ENCODE results near the gene TSHR.
A peak's percentile ranks its signal among the peaks of the same experiment; 100 is the strongest.
"Not testable (repeated sequence)": the region's sequence is repeated elsewhere in the genome, so short reads cannot be mapped to it uniquely, and the experiment has no call there.

TSHR gene
- long read RNA-seq, result 0 reads

DNA sequence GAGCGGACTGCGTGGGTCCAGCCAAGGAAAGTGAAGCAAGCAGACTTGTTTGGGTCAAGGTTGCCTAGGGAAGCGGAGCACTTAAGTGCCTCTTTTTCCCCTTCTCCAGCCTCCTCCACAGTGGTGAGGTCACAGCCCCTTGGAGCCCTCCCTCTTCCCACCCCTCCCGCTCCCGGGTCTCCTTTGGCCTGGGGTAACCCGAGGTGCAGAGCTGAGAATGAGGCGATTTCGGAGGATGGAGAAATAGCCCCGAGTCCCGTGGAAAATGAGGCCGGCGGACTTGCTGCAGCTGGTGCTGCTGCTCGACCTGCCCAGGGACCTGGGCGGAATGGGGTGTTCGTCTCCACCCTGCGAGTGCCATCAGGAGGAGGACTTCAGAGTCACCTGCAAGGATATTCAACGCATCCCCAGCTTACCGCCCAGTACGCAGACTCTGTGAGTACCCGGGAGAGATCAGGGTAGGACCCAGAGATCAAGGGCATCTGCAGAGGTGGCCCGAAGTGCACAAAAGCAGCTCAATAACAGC, at the start of gene TSHR:
Gene TSHR, plus strand, starts transcription at position 206 of the 526 bp plus-strand sequence. Its CDS starts 60 bp downstream, at position 266.
- TF ChIP-seq POLR2AphosphoS5 (IDR thresholded peaks at IDR 0.05; ENCODE audit: low read depth) (no peak), GABPA (IDR thresholded peaks at IDR 0.05; ENCODE audit: low read depth) (no peak), SPI1 (IDR thresholded peaks at IDR 0.05; ENCODE audit: borderline replicate concordance, low read depth) (no peak)
- TF ChIP-seq, protein P1, sequence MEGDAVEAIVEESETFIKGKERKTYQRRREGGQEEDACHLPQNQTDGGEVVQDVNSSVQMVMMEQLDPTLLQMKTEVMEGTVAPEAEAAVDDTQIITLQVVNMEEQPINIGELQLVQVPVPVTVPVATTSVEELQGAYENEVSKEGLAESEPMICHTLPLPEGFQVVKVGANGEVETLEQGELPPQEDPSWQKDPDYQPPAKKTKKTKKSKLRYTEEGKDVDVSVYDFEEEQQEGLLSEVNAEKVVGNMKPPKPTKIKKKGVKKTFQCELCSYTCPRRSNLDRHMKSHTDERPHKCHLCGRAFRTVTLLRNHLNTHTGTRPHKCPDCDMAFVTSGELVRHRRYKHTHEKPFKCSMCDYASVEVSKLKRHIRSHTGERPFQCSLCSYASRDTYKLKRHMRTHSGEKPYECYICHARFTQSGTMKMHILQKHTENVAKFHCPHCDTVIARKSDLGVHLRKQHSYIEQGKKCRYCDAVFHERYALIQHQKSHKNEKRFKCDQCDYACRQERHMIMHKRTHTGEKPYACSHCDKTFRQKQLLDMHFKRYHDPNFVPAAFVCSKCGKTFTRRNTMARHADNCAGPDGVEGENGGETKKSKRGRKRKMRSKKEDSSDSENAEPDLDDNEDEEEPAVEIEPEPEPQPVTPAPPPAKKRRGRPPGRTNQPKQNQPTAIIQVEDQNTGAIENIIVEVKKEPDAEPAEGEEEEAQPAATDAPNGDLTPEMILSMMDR (IDR thresholded peaks at IDR 0.05; ENCODE audit: insufficient read depth, low read length), result no peak
- TF ChIP-seq, protein P2, sequence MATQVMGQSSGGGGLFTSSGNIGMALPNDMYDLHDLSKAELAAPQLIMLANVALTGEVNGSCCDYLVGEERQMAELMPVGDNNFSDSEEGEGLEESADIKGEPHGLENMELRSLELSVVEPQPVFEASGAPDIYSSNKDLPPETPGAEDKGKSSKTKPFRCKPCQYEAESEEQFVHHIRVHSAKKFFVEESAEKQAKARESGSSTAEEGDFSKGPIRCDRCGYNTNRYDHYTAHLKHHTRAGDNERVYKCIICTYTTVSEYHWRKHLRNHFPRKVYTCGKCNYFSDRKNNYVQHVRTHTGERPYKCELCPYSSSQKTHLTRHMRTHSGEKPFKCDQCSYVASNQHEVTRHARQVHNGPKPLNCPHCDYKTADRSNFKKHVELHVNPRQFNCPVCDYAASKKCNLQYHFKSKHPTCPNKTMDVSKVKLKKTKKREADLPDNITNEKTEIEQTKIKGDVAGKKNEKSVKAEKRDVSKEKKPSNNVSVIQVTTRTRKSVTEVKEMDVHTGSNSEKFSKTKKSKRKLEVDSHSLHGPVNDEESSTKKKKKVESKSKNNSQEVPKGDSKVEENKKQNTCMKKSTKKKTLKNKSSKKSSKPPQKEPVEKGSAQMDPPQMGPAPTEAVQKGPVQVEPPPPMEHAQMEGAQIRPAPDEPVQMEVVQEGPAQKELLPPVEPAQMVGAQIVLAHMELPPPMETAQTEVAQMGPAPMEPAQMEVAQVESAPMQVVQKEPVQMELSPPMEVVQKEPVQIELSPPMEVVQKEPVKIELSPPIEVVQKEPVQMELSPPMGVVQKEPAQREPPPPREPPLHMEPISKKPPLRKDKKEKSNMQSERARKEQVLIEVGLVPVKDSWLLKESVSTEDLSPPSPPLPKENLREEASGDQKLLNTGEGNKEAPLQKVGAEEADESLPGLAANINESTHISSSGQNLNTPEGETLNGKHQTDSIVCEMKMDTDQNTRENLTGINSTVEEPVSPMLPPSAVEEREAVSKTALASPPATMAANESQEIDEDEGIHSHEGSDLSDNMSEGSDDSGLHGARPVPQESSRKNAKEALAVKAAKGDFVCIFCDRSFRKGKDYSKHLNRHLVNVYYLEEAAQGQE (IDR thresholded peaks at IDR 0.05; ENCODE audit: insufficient replicate concordance, low read depth), result no peak
- Histone ChIP-seq H3K4me3 (replicated peaks; ENCODE audit: insufficient read depth, low read length) (peak within 1 kb of the TSS; percentile 38), H3K27me3 (ENCODE audit: insufficient read depth, poor library complexity, severe bottlenecking) (no peaks in the 10 kb centered on the region), H3K27ac (replicated peaks) (no peak within 1 kb of the TSS)
- DNase-seq (ENCODE audit: low read depth in 1 of 2, low spot score in 1 of 2), result no peak

DNA sequence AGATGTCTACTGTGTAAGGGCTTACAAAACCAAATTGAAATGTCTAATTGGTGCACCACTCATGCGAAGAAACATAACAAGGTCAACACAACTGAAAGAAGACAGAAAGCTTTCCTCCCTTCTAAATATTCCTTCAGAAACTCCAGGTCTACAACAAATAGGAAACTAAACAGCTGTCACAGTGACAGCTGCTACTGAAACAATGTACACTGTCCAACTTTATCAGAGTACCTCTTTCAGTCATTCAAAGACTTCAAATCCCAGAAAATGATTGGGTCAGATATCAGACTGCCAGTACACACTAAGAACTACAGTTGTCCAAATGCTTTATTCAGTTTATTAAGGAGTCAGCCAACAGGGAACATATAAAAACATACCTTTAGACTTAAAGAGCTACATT, 49.1 kb upstream of the TSHR start:
- Histone ChIP-seq H3K27me3 (ENCODE audit: insufficient read depth, poor library complexity, severe bottlenecking) (no peaks in the 10 kb centered on the region), H3K27ac (replicated peaks) (no peak overlapping the region), H3K4me3 (replicated peaks; ENCODE audit: insufficient read depth, low read length) (no peak overlapping the region)
- TF ChIP-seq, protein P2 (IDR thresholded peaks at IDR 0.05; ENCODE audit: insufficient replicate concordance, low read depth), result no peak
- TF ChIP-seq GABPA (IDR thresholded peaks at IDR 0.05; ENCODE audit: low read depth) (no peak), POLR2AphosphoS5 (IDR thresholded peaks at IDR 0.05; ENCODE audit: low read depth) (no peak)
- TF ChIP-seq, protein P1 (IDR thresholded peaks at IDR 0.05; ENCODE audit: insufficient read depth, low read length), result no peak
- no peak for DNase-seq (ENCODE audit: low read depth in 1 of 2, low spot score in 1 of 2)

DNA sequence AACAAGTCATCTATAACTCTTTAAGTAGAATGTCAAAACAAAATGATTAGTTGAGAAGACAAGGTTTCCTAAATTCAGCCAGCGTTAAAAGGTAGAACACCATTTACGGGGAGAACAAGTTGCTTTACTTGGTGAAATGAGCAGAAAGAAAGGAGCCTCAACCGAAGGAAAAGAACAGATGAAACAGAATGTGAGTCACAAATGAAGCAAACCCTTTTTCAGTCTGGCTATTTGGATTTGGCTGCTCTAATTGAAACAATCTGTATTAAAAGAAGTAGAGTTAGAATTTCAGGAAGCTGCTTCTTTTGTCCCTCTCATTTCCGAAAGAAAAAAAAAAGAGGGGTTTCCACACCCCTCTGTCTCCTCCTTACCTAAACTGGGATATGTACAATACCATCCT, 48.5 kb upstream of the TSHR start:
- Histone ChIP-seq H3K4me3 (replicated peaks; ENCODE audit: insufficient read depth, low read length) (no peak overlapping the region), H3K27ac (replicated peaks) (no peak overlapping the region), H3K27me3 (ENCODE audit: insufficient read depth, poor library complexity, severe bottlenecking) (no peaks in the 10 kb centered on the region)
- DNase-seq (ENCODE audit: low read depth in 1 of 2, low spot score in 1 of 2), result no peak
- no peak for TF ChIP-seq POLR2AphosphoS5 (IDR thresholded peaks at IDR 0.05; ENCODE audit: low read depth)
- no peak for TF ChIP-seq GABPA (IDR thresholded peaks at IDR 0.05; ENCODE audit: low read depth)
- TF ChIP-seq, protein P2 (IDR thresholded peaks at IDR 0.05; ENCODE audit: insufficient replicate concordance, low read depth), result no peak
- no peak for TF ChIP-seq SPI1 (IDR thresholded peaks at IDR 0.05; ENCODE audit: borderline replicate concordance, low read depth)
- TF ChIP-seq, protein P1 (IDR thresholded peaks at IDR 0.05; ENCODE audit: insufficient read depth, low read length), result no peak

DNA sequence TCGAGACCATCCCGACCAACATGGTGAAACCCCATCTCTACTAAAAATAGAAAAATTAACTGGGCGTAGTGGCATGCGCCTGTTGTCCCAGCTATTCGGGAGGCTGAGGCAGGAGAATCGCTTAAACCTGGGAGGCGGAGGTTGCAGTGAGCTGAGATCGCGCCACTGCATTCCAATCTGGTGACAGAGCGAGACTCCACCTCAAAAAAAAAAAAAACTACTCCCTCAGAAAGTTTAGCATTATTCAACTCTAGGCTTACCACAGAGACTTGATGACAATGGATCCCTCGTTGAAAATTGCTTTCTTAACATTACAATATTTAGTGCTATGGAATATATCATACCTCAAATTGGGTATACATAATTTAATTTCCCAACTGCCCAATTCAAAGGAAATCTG, 43.4 kb upstream of the TSHR start:
- DNase-seq (ENCODE audit: low read depth in 1 of 2, low spot score in 1 of 2); H3K27ac ChIP-seq (replicated peaks); H3K4me3 ChIP-seq (replicated peaks; ENCODE audit: insufficient read depth, low read length): not testable (repeated sequence)

More for the DNA sequence above, 43.4 kb upstream of the TSHR start:
- not testable (repeated sequence) for H3K27me3 ChIP-seq (ENCODE audit: insufficient read depth, poor library complexity, severe bottlenecking)

Data from HL-60 (cell line).